NCI-H345 treated with DMSO at 0.1 percent for 48 hours (cell line): ENCODE measurements around the gene SIRPA.

Source experiments
- DNase-seq: peaks from one replicate; lab custom pipeline; 2025; ENCODE audit not compliant: unreplicated experiment; lab: John Stamatoyannopoulos, UW

Gene SIRPA

DNA sequence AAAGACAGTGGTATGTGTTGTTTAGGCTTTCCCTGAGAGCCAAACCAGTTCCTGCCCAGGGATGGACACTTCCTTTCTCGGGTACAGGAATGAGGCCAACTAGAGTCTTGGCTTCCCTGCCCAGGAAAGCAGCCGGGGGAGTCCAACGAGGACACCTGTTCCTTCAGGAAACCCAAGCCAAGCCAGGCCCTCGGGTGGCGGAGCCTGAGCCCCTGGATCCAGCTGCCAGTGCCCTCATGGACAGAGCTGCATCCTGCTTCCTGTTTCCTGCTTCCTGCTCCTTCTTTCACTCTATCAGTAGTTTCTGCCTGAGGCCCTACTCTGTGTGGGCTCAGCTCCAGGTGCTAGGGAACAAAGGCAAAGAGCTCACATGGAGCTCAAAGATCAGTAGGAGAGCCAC is 7.9 kb upstream of the SIRPA start:
- DNase-seq: no peak

DNA sequence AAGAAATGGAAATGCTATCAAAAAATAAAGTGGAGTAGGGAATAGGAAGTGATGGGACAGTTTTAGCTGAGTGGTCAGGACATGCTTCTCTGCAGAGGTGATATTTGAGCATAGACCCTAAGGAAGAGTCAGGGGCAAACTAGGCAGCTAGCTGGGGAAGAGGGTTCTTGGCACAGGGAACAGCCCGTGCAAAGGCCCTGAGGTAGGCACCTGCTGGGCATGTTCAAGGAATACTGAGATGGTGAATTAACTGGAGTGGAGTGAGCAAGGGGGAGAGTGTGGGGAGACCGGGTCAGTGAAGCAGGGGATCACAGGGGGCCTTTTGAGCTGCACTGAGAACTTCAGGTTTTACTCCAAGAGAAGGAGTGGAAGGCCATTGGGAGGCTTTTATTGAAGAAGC is 7.5 kb upstream of the SIRPA start:
- no peak for DNase-seq

DNA sequence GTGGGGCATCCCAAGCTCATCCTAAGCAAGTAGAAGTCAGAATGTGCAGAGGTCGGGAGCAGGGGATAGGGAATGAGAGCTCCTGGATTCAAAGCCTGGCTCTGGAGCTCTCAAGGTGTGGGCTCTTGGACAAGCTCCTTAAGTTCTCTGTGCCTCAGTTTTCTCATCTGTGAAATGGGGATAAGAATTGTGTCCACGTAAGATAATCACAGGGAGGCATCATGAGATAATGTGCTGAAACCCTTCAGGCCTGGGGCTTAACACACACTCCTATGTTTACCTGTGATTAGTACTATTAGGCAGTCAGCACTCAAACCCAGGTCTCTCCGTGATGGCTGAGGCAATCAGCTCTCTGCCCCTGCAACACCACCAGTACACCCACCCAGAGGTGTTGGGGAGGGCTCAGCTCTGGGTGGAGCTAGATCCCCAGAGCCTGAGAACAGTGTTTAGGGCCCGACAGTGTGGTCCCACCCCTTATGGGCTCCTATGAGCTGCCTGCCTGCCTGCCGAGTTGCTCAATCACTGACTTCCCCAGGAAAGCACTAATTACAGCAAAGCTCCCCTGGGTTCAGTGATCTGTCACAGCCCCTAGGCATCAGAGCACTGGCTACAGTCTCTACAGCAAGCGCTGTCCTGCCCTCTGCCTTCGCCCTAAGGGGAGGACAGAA is 6.3 kb upstream of the SIRPA start:
- no peak for DNase-seq

DNA sequence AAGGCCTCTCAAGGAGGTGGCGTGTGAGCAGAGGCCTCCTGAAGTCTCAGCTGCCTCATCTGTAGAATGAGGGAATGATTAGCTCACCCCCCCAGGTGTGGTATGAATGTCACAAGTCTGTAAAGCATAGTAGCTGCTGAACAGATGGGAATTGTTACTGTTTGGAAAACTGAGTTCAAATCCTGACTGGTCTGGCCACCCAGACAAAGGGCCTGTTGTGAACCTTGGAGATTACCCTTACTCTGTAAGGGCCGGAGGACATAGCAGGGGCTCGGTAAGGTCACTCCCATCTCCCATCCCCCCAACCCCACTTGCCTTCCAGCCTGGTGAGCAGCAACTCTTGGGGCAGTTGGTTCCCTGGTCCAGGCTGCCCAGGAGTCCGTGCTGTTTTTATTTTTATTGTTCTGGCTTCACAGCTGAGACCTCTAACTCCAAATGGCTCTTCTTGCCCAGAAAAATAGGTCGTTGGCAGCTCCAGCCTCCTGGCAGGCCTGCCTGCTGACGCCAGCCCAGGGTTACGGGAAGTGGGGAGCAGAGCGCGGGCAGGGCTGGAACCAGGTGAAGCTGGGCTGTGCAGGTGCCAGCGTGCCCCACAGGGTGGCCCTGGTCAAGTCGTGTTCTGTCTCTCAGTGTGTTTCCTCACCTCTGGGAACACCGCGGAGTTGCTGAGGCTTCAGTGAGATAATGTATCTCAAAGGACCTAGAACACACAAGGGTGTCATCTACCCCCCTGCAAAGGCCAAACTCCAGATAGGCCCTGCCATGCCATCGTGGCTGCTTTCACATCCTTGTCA is 4.5 kb upstream of the SIRPA start:
- no peak for DNase-seq

DNA sequence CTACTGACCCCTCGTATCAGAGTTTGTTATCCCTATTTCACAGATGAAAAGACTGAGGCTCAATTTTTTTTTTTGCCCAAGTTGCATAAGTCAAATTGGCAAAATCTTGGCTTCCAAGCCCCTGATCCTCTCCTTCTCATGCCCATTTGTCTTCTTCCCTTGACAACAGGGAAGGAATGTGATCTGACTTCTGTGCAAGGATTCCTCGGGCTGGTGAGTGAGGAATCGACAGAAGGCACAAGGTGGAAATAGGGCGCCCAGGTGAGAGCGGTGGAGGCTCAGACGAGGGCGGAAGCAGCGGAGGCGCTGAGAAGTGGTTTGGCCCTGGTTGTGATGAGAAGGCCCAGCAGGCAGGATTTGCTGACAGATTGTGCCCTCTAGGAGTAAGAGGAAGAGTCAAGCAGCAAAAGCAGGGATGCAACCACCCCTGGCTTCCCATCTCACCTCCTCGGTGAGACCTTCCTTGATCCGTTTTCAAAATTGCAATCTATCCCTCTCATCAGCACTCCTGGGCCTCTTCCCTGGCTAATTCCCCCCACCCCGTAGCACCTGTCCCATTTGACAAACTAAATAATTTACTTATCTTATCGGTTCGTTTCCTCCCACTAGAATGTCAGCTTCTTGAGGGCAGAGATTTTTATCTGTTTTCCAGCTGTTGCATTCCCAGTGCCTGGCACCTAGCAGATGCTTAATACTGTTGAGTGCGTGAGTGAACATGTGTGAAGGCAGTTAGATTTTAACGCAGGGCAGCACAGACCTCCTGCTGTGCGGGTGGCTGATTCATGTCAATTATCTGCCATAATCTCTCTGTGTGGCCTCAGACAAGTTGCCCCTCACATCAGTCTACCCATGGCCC is 3.7 kb upstream of the SIRPA start:
- DNase-seq: no peak

DNA sequence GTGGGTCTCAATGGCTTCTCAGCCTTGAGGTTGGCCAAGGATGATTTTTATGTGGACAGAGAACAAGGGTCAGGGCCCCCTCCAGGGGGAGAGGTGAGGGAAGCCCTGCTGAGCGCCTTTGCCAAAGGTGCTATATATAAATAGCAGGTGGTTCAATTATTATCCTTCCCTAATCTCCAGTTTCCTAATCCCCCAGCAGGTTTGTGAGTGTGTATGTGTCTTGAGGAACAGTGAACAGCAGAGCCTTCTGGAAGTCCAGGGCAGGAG is 3.2 kb upstream of the SIRPA start:
- no peak for DNase-seq

DNA sequence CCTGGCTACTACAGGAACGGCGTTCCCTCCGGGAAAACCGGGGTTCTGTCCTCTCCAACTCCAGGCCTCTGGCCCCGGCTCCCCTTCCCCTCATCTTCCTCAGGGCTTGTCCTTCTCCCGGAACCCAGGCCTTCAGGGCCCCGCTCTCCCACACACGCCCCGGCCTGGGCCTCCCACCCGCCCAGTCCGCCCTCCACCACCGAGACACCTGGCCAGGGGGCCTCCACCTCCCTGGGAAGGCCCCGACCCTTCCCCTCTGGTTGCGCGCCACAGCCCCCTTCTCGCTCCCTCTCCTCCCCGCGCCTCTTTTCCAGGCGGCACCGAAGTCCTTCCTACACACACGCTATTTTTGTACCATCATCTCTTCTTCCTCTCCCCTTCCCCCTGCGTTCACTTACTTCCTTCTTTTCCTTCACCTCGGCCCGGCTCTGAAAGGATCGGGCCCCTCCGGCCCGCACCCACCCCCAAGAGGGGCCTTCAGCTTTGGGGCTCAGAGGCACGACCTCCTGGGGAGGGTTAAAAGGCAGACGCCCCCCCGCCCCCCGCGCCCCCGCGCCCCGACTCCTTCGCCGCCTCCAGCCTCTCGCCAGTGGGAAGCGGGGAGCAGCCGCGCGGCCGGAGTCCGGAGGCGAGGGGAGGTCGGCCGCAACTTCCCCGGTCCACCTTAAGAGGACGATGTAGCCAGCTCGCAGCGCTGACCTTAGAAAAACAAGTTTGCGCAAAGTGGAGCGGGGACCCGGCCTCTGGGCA is 1.3 kb upstream of the SIRPA start:
- DNase-seq: no peak

DNA sequence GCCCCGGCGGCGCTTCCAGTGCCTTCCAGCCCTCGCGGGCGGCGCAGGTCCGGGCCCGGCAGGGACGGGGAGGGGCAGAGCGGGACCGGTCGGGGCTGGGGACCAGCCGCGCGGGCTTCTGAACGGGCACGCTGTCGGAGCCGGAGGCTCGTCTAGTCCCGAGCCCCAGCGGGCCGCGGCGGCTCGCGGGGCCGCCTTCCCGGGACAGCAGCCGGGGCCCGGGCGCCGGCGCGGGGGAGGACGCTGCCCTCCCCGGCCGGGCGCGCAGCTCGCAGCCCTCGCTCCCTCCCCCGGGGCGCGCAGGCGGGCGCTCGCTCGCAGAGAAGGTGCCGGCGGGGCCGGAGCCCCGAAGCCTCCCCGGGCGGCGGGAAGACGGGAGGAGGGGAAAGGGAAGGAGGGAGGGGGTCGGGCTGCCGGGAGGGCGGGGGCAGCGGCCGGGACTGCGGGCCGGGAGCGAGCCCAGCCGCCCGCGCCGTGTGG is 696 bp upstream of the SIRPA start:
- DNase-seq: peak; percentile 52

DNA sequence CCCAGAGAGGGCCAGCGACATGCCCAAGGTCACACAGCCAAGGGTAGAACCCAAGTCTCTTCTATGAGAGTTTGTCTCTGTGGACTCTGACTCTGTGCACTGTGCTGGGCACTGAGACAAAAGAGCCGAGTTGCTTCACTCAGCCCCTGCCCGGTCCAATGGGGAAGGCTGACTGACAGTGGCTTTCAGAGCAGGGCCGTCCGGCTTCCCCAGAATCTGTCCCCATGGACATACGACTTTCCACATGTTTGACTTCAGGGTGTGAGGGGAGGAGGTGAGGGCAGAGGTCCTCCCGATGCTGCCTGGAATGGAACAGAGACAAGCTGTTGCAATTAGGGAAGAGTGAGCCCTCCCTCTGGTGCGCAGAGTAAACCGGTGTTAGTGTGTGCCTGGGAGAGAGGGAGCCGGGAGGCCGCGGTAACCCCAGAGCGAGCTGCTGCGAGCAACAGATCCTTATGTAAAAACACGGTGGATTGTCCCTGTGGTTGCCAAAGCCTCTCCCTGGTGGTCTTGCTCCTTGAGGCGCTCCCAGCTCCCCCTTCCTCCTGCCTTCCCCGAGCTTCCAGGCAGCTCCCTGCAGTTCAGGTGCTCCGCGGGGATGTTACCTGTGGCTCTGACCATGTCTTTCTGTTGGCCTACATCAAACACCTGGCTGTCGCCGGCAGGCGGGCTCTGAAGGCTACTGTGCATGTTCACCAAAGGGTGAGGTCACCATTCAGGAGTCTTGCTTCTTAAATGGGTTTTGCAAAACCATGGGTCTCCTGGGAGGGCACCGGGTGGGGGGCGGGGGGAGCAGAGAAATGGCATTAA is 672 bp downstream of the SIRPA start:
- no peak for DNase-seq

DNA sequence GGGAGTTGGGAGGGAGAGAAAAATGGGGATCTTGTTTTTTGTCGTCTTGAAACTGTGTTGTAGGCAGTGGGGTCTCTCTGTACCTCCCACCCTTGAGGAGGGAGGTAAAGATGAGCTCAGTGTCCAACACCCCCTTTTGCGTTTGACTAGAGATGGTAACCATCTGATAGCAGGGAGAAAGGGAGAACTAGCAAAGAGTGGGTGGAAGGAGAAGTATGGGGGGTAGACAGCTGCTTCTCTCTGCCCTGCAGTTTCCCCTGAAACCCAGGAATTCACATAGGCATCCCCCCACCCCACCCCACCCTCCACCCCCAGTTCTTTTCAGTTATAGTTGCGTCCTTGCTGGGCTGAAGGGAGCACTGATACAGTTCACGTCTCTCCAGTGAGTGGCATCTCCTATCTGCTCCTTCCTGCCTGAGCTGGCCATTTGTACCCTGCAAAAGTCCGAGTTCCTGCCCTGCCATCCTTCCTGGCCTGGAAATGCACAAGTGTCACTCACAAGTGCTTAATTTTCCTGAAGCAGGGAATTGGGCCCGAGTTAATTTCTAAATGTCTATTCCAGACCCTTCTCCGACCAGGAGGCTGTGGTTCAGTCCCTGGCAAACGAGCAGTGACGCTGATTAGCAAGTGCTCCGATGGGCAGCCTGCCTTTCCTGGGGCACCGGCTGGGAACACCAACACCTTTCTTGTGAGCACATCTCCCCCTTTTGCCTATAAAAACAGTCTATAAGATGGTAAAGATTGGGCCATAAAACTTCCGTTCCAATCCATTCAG is 1.5 kb downstream of the SIRPA start:
- DNase-seq: no peak

DNA sequence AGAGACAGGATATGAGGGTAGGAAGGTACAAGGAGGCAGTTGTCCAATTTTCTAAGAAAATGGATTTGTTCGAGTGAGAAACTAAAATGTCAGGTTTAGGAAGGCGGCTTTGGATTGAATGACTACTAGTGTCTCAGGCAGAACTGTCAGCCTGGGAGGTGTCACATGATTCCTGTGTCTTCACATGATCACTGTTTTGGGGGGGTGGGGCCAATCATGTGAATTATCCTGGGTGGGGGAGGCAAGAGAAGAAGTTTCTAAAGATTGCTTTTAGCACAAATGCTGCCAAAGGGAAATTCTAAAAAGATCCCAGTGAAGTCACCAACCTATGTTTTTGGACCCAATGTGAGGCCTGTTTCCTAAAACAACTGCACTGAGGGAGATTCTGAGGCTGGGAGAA is 2.3 kb downstream of the SIRPA start:
- no peak for DNase-seq

DNA sequence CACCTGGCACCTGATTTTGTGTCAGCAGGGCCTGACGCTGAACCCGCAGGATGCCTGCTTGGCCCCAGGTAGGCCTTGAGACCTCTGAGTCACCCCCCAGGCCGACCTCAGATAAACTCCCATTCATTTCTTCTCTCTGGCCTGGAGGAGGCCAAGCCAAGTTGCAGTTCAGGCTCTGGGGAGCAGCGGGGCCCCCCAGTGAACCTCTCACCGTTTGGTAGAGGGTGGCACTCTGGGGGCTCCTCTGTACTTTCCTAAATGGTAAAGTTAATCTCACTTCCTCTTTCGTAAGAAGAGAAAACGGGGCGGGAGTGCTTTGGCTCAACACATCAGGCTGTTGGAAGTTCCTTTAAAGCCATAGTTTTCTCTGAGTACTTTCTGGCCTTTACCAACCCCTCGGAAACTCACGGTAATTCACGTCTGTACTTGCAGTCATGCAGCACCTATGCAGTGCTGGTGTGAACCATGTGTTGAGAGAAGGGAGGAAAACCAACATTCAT is 2.8 kb downstream of the SIRPA start:
- no peak for DNase-seq

DNA sequence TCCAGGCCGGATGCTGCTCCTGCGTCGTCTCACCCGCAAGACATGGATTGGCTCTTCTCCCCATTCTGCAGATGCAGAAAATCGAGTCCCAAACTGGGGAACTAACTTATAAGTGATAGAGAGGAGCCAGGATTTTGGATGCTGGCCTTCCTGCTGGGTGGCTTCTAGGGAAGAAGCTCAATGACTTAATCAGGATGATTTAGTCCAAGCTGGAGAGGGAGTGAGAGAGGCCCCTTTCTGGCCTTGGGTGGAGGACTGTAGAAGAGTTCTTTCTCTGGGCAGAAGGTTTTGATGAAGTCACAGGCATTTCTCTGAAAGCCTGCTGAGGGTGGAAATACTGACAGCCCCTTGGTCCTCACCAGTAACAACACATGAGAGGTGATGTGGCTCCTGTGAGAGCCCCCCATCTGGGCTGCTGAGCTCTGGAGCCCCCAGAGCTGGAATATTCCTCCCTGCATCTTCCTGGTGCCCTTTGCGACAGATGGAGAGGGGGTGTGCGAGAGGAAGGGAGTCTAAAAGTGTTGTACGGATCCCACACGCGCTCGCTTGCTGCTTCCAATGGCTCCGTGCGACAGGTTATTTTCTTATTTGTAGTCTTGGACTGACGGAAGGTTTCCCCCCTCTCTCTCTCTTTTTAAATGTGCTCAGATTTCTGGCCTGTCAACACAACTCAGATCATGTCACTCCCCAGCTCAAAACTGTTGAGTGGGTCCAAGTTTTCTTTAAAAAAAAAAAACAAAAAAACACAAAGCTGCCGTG is 3.5 kb downstream of the SIRPA start:
- DNase-seq: no peak

DNA sequence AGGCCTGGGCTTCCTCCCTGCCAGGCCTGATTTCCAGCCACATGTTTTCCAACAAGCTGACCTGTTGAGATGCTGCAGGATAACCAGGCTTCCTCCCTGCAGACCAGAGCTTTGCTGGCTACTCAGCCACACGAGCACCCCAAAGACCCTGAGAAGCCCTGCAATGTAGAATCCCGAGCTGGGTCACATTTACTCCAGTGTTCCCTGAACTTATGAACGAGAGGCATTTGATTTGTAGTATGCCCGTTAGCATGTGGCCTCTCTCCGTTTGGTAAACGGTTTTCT is 4.0 kb downstream of the SIRPA start:
- DNase-seq: no peak

DNA sequence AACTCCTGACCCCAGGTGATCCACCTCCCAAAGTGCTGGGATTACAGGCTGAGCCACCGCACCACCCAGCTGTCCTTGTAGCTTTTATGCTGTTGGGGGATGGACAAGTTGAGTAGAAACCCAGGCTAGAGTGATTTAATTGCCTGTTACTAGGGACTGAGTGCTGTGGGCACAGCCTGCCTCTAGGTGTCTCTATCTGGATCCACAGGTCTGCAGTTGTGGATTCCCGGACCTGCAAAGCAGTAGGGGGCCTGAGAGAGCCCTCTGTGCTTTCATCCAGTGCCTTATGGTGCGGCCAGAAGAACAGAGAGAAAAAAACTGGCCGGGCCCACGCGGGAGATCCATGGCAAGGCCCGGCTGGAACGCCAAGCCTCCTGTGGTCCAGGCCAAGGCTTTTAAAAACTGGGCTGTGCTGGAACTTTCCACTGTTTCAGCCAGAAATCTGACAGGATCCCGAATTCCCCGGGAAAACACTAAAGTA is 5.2 kb downstream of the SIRPA start:
- peak; percentile 22 for DNase-seq

DNA sequence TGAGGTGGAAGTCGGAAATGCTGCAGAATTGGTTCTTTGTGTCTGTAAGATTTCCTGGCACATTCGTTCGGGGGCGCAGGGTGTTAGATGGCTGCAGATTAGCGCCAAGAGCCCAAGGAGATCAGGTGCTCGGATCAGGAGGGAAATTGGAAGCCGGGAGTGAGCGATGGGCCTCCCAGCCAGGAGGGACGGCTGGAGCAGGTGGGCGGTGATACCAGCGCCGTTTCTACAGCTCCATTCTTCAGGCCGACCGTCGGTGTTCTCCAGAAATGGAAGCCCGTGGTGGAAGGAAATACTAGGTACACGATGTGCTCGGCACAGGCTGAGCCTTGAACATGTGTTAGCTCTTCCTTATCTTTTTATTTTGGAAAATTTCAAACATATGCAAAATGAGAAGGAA is 6.5 kb downstream of the SIRPA start:
- DNase-seq: no peak

DNA sequence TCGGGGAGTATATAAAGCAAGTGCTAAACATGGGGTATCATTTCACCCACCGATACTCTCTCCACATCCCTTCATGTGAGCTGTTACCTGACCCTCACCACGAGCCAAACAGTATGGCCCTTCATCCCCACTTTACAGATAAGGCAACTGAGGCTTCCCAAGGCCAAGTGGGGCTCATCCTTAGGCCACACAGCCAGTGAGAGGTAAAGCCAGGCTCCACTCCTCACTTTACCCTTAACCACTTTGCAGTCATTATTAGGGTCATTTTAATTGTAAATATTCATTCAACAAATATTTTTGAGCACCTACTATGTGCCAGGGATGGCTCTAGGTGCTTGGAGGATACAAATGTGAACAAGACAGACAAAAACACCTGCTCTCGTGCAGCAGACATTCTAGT is 7.0 kb downstream of the SIRPA start:
- DNase-seq: no peak

DNA sequence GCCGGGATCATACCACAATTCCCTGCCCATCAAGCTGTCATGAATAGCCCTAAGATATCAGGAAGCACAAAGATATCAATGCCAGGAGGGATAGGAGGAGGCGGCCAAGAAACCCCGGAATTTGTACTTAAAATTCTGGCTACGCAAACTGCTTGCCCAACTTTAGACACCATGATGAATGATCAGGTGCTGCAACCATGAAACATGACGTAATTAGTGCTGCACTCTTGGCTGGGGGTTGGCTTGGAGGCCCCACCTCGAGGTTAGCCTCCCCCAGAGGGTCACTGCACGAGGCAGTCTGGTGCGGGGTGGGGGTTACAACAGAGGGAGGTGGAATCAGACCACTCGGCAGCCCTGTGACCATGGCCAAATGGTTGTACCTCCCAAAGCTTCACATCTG is 8.9 kb downstream of the SIRPA start:
- DNase-seq: no peak

DNA sequence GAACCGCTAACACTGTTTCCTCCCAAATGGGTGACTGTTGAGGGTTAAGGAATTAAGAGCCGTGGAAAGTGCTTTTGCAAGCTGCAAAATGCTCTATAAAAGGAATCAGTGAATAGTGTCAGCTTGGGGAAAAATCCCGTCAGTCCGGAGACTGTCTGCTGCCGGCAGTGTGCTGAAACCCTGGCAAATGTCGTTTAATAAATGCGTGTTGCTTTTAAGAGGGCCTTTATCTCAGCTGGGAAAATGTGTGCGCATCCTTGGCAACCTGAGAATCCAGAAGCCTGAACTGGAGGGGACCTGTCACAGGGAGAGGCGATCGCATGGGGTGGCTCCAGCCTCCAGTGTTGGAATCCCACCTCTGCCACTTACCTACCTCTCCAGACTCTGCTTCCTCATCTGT is 9.8 kb downstream of the SIRPA start:
- no peak for DNase-seq
